GM12874 (cell line): ENCODE data around the gene BIN2.

ENCODE experiments used
- TF ChIP-seq, protein P1 (sequence below): IDR thresholded peaks from 2 replicates; pipeline ENCODE4 v1.5.1; 2011; ENCODE audit warnings: low read depth, mild to moderate bottlenecking, control low read depth, low read length, moderate library complexity; ENCODE audit not compliant: insufficient read depth

BIN2 gene

GRCh38 chr12:51247523-51248206 lies 76.3 kb downstream of the BIN2 start:
- TF ChIP-seq, protein P1, sequence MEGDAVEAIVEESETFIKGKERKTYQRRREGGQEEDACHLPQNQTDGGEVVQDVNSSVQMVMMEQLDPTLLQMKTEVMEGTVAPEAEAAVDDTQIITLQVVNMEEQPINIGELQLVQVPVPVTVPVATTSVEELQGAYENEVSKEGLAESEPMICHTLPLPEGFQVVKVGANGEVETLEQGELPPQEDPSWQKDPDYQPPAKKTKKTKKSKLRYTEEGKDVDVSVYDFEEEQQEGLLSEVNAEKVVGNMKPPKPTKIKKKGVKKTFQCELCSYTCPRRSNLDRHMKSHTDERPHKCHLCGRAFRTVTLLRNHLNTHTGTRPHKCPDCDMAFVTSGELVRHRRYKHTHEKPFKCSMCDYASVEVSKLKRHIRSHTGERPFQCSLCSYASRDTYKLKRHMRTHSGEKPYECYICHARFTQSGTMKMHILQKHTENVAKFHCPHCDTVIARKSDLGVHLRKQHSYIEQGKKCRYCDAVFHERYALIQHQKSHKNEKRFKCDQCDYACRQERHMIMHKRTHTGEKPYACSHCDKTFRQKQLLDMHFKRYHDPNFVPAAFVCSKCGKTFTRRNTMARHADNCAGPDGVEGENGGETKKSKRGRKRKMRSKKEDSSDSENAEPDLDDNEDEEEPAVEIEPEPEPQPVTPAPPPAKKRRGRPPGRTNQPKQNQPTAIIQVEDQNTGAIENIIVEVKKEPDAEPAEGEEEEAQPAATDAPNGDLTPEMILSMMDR = no peak

GRCh38 chr12:51246254-51246853 lies 77.6 kb downstream of the BIN2 start:
- TF ChIP-seq, protein P1 = 0 out of 2 replicates have a peak, but pooled peaks have one; percentile 11

GRCh38 chr12:51245476-51246253 lies 78.3 kb downstream of the BIN2 start:
- TF ChIP-seq, protein P1 = no peak

DNA sequence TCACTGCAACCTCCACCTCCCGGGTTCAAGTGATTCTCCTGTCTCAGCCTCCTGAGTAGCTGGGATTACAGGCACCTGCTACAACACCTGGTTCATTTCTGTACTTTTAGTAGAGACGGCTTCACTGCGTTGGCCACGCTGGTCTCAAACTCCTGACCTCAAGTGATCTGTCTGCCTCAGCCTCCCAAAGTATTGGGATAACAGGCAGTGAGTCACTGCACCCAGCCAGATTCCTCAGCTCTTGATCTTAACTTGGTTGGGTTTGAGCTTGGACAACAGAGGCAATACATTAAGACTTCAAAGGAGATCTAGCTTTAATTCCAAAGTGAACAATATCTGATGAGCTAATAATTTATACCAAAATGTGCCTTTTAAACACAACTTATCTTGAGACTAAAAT lies 79.7 kb downstream of the BIN2 start:
- TF ChIP-seq, protein P1 = no peak

DNA sequence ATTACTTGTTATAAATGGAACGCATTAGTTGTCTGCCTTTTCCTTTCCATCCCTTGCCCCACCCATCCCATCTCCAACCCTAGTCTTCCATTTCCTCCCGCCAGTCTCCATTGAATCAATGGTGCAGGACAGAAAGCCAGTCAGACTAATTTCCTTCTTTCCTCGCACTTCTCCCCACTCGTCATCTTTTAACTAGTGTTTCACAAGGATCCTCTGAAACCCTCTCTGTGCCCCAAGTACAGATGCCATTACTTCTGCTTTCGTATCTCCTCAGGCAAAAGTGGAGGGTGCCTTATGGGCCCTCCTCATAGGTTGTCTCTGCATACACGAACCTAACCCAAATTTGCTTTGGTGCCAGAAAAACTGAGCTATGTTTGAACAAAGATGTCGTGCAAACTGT lies 81.1 kb downstream of the BIN2 start:
- TF ChIP-seq, protein P1 = no peak

- TF ChIP-seq, protein P1 = no peak
Measured at GRCh38 chr12:51242120-51242519, 81.9 kb downstream of the BIN2 start.

- TF ChIP-seq, protein P1 = no peak
Measured at GRCh38 chr12:51240971-51241370, 83.0 kb downstream of the BIN2 start.
